ENCODE results near the gene FER. TPM values are rescaled to one million over a fixed set of nuclear protein-coding genes. Genes with fewer than 3 reads are reported as not detected.

The FER gene
- total RNA-seq, 1 experiment from 2014 or later: 16.4 TPM

DNA sequence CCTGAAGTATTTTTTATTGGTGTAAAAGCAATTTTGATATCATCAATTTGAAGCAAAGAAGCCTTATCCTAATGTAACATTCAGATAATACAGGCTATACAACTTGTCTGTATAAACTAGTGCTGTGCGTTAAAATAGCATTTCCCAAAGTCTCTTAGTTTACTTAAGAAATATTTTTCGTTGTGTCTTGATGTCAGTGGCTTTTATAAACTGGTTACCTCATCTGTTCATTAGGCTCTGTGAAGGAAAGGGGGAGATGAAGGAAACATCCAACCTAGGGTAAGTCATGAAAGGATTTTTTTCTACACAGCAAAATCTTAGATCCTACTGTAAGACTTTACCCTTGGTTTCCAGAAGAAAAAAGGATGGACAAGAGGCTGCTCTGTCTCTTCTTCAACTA lies 389.2 kb downstream of the FER start:
- H3K36me3 ChIP-seq (ENCODE audit: insufficient read depth, low read length, poor library complexity, severe bottlenecking): no peaks in the 10 kb centered on the region
- no peaks in the 10 kb centered on the region for H3K27me3 ChIP-seq (replicated peaks; ENCODE audit: insufficient read depth, low read depth, low read length, poor library complexity)
- no peak overlapping the region for H3K27ac ChIP-seq (ENCODE audit: low read depth, low read length, poor library complexity, severe bottlenecking)
- no peak for DNase-seq (ENCODE audit: low spot score)
- no peaks in the 10 kb centered on the region for H3K9me3 ChIP-seq (ENCODE audit: low read depth, low read length, poor library complexity, severe bottlenecking)
- intact Hi-C loops (cut with micrococcal nuclease; ENCODE audit: unreplicated experiment): no loop called here
- TF ChIP-seq CTCF (conservative IDR thresholded peaks at IDR 0.05; ENCODE audit: low read depth, low read length) (no peak), EZH2 (IDR thresholded peaks at IDR 0.05; ENCODE audit: borderline replicate concordance, low read depth, low read length, poor library complexity, severe bottlenecking) (no peak)
- H3K4me3 ChIP-seq (ENCODE audit: low read depth, low read length, poor library complexity, severe bottlenecking): no peak overlapping the region
- POLR2A ChIA-PET (ENCODE audit: low non-redundant PET): no interaction called here
- CTCF ChIA-PET: no interaction called here
- H3K4me1 ChIP-seq (ENCODE audit: insufficient read depth, low read length, poor library complexity, severe bottlenecking): peaks cover 5% of the 10 kb centered on the region
- BruUV-seq (replicated peaks): no TSS peak

- ChIA-PET CTCF (no interaction called here), POLR2A (ENCODE audit: low non-redundant PET) (no interaction called here)
- DNase-seq (ENCODE audit: low spot score): no peak
- no peaks in the 10 kb centered on the region for H3K9me3 ChIP-seq (ENCODE audit: low read depth, low read length, poor library complexity, severe bottlenecking)
- H3K36me3 ChIP-seq (ENCODE audit: insufficient read depth, low read length, poor library complexity, severe bottlenecking): no peaks in the 10 kb centered on the region
- H3K4me1 ChIP-seq (ENCODE audit: insufficient read depth, low read length, poor library complexity, severe bottlenecking): no peaks in the 10 kb centered on the region
- no peaks in the 10 kb centered on the region for H3K27me3 ChIP-seq (replicated peaks; ENCODE audit: insufficient read depth, low read depth, low read length, poor library complexity)
- H3K4me3 ChIP-seq (ENCODE audit: low read depth, low read length, poor library complexity, severe bottlenecking): no peak overlapping the region
- BruUV-seq (replicated peaks): no TSS peak
- intact Hi-C loops (cut with micrococcal nuclease; ENCODE audit: unreplicated experiment): no loop called here
- H3K27ac ChIP-seq (ENCODE audit: low read depth, low read length, poor library complexity, severe bottlenecking): no peak overlapping the region
- TF ChIP-seq CTCF (conservative IDR thresholded peaks at IDR 0.05; ENCODE audit: low read depth, low read length) (peak; percentile 28; the same call in 1 of the 2 replicates), EZH2 (IDR thresholded peaks at IDR 0.05; ENCODE audit: borderline replicate concordance, low read depth, low read length, poor library complexity, severe bottlenecking) (no peak)
Measured at GRCh38 chr5:109141222-109142200, 393.8 kb downstream of the FER start.

DNA sequence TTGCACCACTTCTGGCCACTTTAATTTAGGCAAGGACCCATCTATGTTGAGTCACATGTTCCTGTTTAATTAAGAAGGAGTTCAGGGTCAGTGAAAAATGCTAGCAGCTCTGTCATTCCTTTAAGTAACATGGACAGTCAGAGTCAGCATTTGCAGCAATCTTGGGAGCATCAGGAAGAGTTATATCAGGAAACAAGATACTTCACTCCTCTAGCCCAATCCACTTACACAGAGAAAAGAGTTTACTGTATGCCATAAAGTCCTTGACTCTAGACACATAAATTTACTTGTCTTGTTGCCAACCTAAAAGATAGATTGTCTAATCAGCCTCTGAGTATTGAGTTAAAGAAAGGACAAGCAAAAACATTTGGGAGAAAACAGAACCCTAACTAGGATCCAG lies 395.3 kb downstream of the FER start:
- POLR2A ChIA-PET (ENCODE audit: low non-redundant PET): no interaction called here
- CTCF ChIA-PET: no interaction called here
- Histone ChIP-seq H3K36me3 (ENCODE audit: insufficient read depth, low read length, poor library complexity, severe bottlenecking) (no peaks in the 10 kb centered on the region), H3K4me1 (ENCODE audit: insufficient read depth, low read length, poor library complexity, severe bottlenecking) (no peaks in the 10 kb centered on the region), H3K27me3 (replicated peaks; ENCODE audit: insufficient read depth, low read depth, low read length, poor library complexity) (no peaks in the 10 kb centered on the region), H3K4me3 (ENCODE audit: low read depth, low read length, poor library complexity, severe bottlenecking) (no peak overlapping the region), H3K27ac (ENCODE audit: low read depth, low read length, poor library complexity, severe bottlenecking) (no peak overlapping the region), H3K9me3 (ENCODE audit: low read depth, low read length, poor library complexity, severe bottlenecking) (no peaks in the 10 kb centered on the region)
- no peak for DNase-seq (ENCODE audit: low spot score)
- intact Hi-C loops (cut with micrococcal nuclease; ENCODE audit: unreplicated experiment): no loop called here
- no peak for TF ChIP-seq EZH2 (IDR thresholded peaks at IDR 0.05; ENCODE audit: borderline replicate concordance, low read depth, low read length, poor library complexity, severe bottlenecking)
- TF ChIP-seq CTCF (conservative IDR thresholded peaks at IDR 0.05; ENCODE audit: low read depth, low read length): no peak
- BruUV-seq (replicated peaks): no TSS peak

All from A673 (cell line).